RPMI8226 (cell line): ENCODE results near the gene INPP1.
"Not testable (repeated sequence)": the region's sequence is repeated elsewhere in the genome, so short reads cannot be mapped to it uniquely, and the experiment has no call there.

Source experiments
- DNase-seq: peaks from one replicate; pipeline ENCODE4 v3.0.0-alpha.2; 2015

The INPP1 gene, protein sequence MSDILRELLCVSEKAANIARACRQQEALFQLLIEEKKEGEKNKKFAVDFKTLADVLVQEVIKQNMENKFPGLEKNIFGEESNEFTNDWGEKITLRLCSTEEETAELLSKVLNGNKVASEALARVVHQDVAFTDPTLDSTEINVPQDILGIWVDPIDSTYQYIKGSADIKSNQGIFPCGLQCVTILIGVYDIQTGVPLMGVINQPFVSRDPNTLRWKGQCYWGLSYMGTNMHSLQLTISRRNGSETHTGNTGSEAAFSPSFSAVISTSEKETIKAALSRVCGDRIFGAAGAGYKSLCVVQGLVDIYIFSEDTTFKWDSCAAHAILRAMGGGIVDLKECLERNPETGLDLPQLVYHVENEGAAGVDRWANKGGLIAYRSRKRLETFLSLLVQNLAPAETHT

GRCh38 chr2:190343536-190344275 is at the start of gene INPP1:
TSS of gene INPP1 (plus strand) at chr2:190343589. CDS start at chr2:190360103, 16,514 bp downstream.
- peak; percentile 43 for DNase-seq

- DNase-seq: not testable (repeated sequence)
These were observed 45.5 kb upstream of the INPP1 start for GRCh38 chr2:190297880-190298279.

GRCh38 chr2:190301032-190301431 is 42.4 kb upstream of the INPP1 start:
- no peak for DNase-seq

- DNase-seq: no peak
These were observed 41.3 kb upstream of the INPP1 start for GRCh38 chr2:190302052-190302451.

- DNase-seq: no peak
These were observed 39.7 kb upstream of the INPP1 start for GRCh38 chr2:190303647-190304046.

GRCh38 chr2:190304404-190304803 is 39.0 kb upstream of the INPP1 start:
- no peak for DNase-seq

- DNase-seq: no peak
These were observed 35.4 kb upstream of the INPP1 start for GRCh38 chr2:190308031-190308430.

- DNase-seq: no peak
These were observed 31.3 kb upstream of the INPP1 start for GRCh38 chr2:190311893-190312634.

GRCh38 chr2:190312635-190313025 is 30.8 kb upstream of the INPP1 start:
- not testable (repeated sequence) for DNase-seq

- no peak for DNase-seq
These were observed 29.5 kb upstream of the INPP1 start for GRCh38 chr2:190313880-190314279.

DNA sequence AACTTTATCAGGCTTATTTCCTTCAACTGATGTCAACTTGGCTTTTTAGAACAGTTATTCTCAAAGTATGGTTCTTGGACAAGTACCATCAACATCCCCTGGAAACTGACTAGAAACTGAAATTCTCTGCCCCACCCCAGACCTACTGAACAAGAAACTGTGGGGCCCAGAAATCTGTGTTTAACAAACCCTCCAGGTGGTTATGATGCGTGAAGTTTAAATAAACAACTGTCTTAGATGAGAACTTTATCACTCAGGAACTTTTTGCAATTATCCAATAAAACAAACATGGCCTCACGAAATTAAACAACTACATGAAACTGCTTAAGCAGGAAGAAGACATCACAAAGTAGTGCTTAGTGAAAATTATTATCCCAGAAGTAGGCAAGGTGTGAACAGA is 28.1 kb upstream of the INPP1 start:
- DNase-seq: no peak

- DNase-seq: peak; percentile 31
These were observed 24.9 kb upstream of the INPP1 start for GRCh38 chr2:190318514-190318913.

DNA sequence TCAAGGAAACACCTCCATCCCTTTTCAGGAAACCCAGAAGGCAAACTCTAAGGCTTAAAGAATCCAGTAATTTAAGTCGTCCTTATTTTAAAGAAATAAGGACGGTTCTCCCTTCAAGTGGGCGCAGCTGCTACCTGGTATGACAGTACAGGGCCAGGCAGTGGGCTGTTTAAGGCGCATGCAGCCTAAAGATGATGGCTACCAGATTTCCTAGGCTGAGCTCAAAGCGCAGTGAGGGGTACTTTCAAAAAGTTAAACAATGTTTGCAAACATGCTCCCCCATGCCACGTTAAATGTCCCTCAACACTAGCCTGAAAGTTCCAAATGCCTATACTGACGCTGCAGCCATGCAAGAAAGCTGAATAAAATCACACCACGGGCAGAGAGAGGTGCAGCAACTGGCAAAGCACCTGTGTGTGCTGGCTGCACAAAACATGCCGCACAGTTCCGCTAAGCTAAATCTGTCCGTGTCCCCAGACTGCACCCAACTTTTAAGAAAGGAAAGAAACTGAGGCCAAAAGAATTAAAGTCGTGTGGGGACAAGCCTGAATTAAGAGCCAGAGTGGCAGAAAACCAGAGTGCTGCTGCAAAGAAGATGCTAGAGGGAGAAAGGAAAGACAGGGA is 24.3 kb upstream of the INPP1 start:
- DNase-seq: peak; percentile 58

- peak; percentile 98 for DNase-seq
These were observed 23.6 kb upstream of the INPP1 start, which contains the start of gene HIBCH for GRCh38 chr2:190319555-190320498. TSS of gene HIBCH (minus strand) at chr2:190319826. CDS start at chr2:190319750, 76 bp downstream.

GRCh38 chr2:190320696-190321095 is 22.7 kb upstream of the INPP1 start:
- no peak for DNase-seq

DNA sequence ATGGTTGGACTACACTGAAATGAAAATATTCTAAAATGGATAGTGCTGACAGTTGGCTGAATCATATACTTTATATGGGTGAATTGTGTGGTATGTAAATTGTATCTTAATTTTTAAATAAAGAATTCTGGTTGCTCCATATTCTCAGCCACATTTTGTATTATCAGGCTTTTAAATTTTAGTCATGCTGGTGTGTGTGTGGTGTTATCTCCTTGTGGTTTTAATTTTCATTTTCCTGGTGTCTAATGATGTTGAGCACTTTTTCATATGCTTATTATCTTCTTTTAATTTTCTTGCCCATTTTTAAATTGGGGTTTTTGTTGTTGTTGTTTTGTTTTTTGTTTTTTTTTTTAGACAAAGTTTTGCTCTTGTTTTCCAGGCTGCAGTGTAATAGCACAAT is 20.0 kb upstream of the INPP1 start:
- no peak for DNase-seq

- no peak for DNase-seq
These were observed 17.8 kb upstream of the INPP1 start for GRCh38 chr2:190325588-190325987.

DNA sequence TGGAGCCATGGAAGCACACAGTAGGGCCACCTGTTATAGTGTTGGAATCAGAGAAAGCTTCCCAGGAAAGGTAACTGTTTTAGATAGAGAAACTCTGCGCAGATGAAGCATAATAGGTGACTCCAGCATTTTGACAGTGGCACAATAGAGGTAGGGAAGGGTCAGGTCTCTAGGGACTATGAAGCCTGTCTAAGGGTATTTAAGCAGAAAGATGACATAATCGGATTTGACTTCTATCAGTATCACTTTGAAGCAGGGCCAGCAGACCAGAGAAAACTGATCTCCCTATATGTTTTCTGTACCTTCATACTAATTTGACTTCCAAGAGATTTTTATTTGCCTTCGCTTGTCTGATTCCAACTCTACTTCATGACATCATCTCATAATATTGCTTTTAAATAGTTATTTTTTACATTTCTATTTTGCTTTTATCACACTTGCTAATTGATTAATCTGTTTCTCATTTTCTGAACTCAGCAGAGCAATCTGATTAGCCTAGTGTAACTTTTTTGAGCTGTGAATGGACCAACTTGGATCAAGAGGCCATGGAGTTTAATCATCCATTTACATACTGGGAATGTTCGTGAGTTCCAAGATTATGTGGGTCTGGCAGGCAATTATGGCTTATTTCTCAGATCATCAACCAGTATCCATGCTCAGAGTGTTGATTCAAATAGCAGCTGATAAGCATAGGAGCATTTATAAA is 15.4 kb upstream of the INPP1 start:
- no peak for DNase-seq

- no peak for DNase-seq
These were observed 14.7 kb upstream of the INPP1 start for GRCh38 chr2:190328573-190329147.

- DNase-seq: no peak
These were observed 10.0 kb upstream of the INPP1 start for GRCh38 chr2:190333395-190333794.

DNA sequence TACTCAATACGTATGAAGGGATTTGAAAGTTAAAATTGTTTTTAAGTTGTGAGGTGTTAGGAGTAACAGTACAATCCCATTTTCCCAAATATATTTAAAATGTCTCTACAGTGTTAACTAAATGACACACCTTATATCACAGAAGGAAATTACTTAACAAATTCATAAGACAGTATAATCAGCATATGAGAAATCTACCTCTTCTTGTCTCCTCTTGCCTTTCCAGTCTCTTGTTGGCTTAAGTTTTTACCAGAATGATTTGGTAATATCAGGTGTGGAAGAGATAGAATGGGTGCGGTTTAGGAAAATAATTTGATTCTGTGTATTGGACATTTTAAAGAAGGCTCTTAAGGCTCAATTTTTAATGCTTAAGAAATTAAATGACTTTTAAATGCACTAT is 9.5 kb upstream of the INPP1 start:
- DNase-seq: no peak
